GM12864 (cell line): ENCODE results near the gene TMEM203.

Experiments
- DNase-seq: peaks from one replicate; pipeline ENCODE4 v3.0.0-alpha.2; 2011; ENCODE audit warnings: low read depth
- H3K4me3 ChIP-seq: 2 replicates; pipeline ENCODE4 v1.5.1; 2011; ENCODE audit warnings: mild to moderate bottlenecking, low read depth, low read length, control low read depth
- CTCF ChIP-seq: IDR thresholded peaks from 2 replicates; pipeline ENCODE4 v1.5.1; 2011; ENCODE audit warnings: low read depth, mild to moderate bottlenecking, moderate library complexity, low read length, control low read depth, inconsistent platforms; ENCODE audit errors: missing control alignments

TMEM203 gene

GRCh38 chr9:137226338-137227053 lies 21.0 kb upstream of the TMEM203 start:
- TF ChIP-seq CTCF, result no peak
- no peak overlapping the region for H3K4me3 ChIP-seq
- DNase-seq, result no peak

- DNase-seq, result no peak
- H3K4me3 ChIP-seq, result no peak overlapping the region
- no peak for TF ChIP-seq CTCF
Observed at GRCh38 chr9:137225699-137226331, 20.4 kb upstream of the TMEM203 start.

- no peak for DNase-seq
- no peak for TF ChIP-seq CTCF
- H3K4me3 ChIP-seq, result peak within 1 kb of the TSS; percentile 88
Observed at GRCh38 chr9:137224830-137225694, 19.6 kb upstream of the TMEM203 start, which contains the start of gene CYSRT1. Gene CYSRT1, plus strand, starts transcription at chr9:137225174. Its CDS starts 448 bp downstream, at chr9:137225622.

GRCh38 chr9:137223078-137223970 lies 17.9 kb upstream of the TMEM203 start:
- no peak for TF ChIP-seq CTCF
- peak; percentile 97 for DNase-seq
- peak overlapping the region; percentile 88 for H3K4me3 ChIP-seq

DNA sequence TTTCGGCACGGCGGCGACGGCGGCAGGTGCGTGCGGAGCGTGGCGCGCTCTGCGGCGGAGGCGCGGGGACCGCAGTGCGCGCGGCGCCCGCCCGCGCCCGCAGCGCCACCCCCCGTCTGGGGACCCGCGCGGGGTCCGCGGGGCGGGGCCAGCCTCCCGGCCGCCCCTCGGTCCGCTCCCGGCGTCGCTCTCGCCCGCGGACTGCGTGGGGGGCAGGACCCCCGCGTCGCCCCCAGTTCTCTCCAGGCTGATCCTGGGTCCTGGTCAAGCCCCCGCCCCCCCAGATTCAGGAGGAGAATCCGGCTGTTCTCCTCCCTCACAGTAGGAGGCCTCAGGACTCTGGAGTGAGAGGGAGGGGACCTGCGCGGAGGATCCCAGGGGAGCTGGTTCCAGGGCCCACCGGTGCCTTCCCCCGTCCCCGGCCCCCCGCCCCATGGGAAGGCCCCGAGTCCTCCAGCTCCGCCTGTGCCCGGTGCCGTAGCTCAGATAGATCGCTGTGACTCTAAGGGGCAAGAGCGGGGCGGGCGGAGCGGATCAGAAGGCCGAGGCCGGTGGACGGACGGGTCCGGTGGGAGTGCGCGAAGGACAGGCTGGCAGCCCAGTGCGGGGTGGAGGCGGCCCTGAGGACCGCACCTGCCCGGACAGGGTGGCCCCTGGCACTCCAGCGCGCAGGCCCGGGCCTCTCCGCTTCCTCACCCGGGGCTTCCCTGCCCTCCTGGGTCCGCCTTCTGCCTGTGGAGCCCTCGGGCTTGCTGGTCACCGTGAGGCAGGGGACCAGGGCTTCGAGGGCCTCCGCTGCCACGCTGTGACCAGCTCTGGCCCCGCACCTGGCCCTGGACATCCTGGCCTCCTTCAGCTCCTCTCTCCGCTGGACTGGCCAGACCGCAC lies 17.0 kb upstream of the TMEM203 start, which contains the start of gene RNF208:
TSS of gene RNF208 (minus strand) at position 51 of the 888 bp plus-strand sequence. CDS start 1,028 bp downstream, outside the sequence.
- DNase-seq, result no peak
- TF ChIP-seq CTCF, result no peak
- peak within 1 kb of the TSS; percentile 61 for H3K4me3 ChIP-seq
